K562 (cell line): Measurements from ENCODE around the gene SLBP. TPM values are rescaled to one million over a fixed set of nuclear protein-coding genes. Genes with fewer than 3 reads are reported as not detected.

Experiments used
- MCM7 ChIP-seq, 2 experiments: fragments of 450-650 bp; IDR thresholded peaks; 2 replicates each; pipeline ENCODE4 v1.6.1; 2016 to 2018
- RBM39 ChIP-seq: fragments of 200-400 bp; formaldehyde crosslinking; optimal IDR thresholded peaks from 2 replicates; pipeline ENCODE3; 2018; ENCODE audit warnings: low read depth, low read length
- SLC30A9 ChIP-seq: fragments of 250-450 bp; sonication (Bioruptor Pico); IDR thresholded peaks from 2 replicates; pipeline ENCODE4 v1.8.0; 2022; ENCODE audit warnings: mild to moderate bottlenecking, moderate library complexity
- TAL1 ChIP-seq: fragments of 450-650 bp; IDR thresholded peaks from 2 replicates; pipeline ENCODE4 v1.6.1; 2016; ENCODE audit warnings: mild to moderate bottlenecking
- XRCC5 ChIP-seq: fragments of 200-400 bp; formaldehyde crosslinking; IDR thresholded peaks from 2 replicates; pipeline ENCODE4 v1.6.1; 2017; ENCODE audit warnings: low read depth, mild to moderate bottlenecking, low read length
- ZFPM2 ChIP-seq: fragments of 250-450 bp; sonication (Bioruptor Pico); IDR thresholded peaks from 2 replicates; pipeline ENCODE4 v1.5.1; 2022; ENCODE audit warnings: mild to moderate bottlenecking
- polyA plus RNA-seq, 8 experiments: library from polyadenylated mRNA; depleted of rRNA in 4 of 8; stranded (reverse) in 5 of 8; unstranded in 3 of 8; fragments of >200 nt; fragmentation: Nextera tagmentation in 2 of 8; fragmentation: Illumina TruSeq in 1 of 8; extraction: Ambion mirVana in 2 of 8; extraction: Trizol in 1 of 8; gene quantifications; 2 replicates each; pipeline versions ENCODE4 v1.2.1 to v1.2.3, GENCODE V29; 2011 to 2014; ENCODE audit warnings: inconsistent platforms in 1 of 8, missing spikeins in 1 of 8
- total RNA-seq, 7 experiments: library from RNA; depleted of rRNA in 6 of 7; stranded (reverse); fragments of >200 nt in 6 of 7; fragmentation: Illumina TruSeq in 2 of 7; extraction: Trizol in 2 of 7; gene quantifications; 2 replicates each; pipeline versions ENCODE4 v1.2.1 to v1.2.3, GENCODE V29; 2011 to 2021; ENCODE audit warnings: low replicate concordance in 1 of 7
- TF ChIP-seq, protein P1 (sequence below): fragments of 250-450 bp; sonication (Bioruptor Pico); IDR thresholded peaks from 2 replicates; pipeline ENCODE4 v1.4.0; 2020
- TF ChIP-seq, protein P2 (sequence below): sonication (generic); formaldehyde crosslinking; IDR thresholded peaks from 2 replicates; pipeline ENCODE4 v1.8.1; 2022; ENCODE audit warnings: missing genetic modification reagents
- TF ChIP-seq, protein P3 (sequence below): fragments of 250-450 bp; sonication (Bioruptor Pico); IDR thresholded peaks from 2 replicates; pipeline ENCODE4 v1.5.0; 2021; ENCODE audit warnings: mild to moderate bottlenecking, borderline replicate concordance
- TF ChIP-seq, protein P4 (sequence below): fragments of 450-650 bp; formaldehyde crosslinking; IDR thresholded peaks from 2 replicates; pipeline ENCODE4 v1.4.0; 2020; ENCODE audit warnings: mild to moderate bottlenecking, moderate library complexity
- TF ChIP-seq, protein P5 (sequence below): sonication (generic); formaldehyde crosslinking; IDR thresholded peaks from 2 replicates; pipeline ENCODE4 v1.8.0; 2023; ENCODE audit warnings: mild to moderate bottlenecking, missing genetic modification reagents

The SLBP gene
- total and polyA plus RNA-seq, 9 of the 15 experiments (the other 6 are each of a cell fraction or from before 2014, with no cell fraction given): 49.4 to 221 (median 162) TPM

DNA sequence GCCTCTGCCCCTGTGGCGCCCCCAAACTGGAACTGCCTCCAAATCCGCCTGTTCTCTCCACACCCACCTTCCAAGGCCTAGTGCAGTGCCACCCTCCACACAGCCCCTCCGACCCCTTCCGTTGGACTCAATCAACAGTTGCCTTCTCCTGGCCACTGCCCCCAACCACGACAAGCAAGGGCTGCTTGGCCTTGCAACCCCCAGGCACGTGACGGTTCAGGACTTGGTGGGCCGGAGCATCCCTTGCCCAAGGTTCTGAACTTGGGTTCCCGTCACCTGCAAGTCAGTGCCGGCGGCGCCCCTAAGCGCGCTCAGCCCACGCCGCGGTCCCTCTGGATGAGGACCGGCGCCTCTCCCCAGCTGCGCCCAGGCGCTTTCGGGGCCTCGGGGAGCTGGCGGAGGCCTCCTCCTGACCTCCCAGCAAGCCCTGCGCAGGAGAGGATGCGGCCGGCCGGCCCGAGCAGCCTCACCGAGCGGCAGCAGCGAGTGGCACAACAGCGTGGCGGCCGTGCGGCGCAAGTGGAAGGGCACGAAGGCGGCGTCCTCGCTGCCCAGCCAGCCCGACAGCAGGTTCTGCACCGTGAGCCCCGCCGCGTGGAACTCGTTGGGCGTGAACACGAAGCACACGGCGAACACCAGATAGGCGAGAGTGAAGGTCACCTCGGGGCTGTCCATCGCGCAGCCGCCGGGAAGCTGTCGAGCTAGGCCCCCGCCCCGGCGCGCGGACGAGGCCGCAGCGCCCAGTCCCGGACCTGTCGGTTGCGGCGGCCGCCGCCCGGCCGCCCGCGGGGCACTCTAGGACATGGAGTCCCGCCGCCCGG lies 8.3 kb upstream of the SLBP start (continued):
- TF ChIP-seq, protein P1, sequence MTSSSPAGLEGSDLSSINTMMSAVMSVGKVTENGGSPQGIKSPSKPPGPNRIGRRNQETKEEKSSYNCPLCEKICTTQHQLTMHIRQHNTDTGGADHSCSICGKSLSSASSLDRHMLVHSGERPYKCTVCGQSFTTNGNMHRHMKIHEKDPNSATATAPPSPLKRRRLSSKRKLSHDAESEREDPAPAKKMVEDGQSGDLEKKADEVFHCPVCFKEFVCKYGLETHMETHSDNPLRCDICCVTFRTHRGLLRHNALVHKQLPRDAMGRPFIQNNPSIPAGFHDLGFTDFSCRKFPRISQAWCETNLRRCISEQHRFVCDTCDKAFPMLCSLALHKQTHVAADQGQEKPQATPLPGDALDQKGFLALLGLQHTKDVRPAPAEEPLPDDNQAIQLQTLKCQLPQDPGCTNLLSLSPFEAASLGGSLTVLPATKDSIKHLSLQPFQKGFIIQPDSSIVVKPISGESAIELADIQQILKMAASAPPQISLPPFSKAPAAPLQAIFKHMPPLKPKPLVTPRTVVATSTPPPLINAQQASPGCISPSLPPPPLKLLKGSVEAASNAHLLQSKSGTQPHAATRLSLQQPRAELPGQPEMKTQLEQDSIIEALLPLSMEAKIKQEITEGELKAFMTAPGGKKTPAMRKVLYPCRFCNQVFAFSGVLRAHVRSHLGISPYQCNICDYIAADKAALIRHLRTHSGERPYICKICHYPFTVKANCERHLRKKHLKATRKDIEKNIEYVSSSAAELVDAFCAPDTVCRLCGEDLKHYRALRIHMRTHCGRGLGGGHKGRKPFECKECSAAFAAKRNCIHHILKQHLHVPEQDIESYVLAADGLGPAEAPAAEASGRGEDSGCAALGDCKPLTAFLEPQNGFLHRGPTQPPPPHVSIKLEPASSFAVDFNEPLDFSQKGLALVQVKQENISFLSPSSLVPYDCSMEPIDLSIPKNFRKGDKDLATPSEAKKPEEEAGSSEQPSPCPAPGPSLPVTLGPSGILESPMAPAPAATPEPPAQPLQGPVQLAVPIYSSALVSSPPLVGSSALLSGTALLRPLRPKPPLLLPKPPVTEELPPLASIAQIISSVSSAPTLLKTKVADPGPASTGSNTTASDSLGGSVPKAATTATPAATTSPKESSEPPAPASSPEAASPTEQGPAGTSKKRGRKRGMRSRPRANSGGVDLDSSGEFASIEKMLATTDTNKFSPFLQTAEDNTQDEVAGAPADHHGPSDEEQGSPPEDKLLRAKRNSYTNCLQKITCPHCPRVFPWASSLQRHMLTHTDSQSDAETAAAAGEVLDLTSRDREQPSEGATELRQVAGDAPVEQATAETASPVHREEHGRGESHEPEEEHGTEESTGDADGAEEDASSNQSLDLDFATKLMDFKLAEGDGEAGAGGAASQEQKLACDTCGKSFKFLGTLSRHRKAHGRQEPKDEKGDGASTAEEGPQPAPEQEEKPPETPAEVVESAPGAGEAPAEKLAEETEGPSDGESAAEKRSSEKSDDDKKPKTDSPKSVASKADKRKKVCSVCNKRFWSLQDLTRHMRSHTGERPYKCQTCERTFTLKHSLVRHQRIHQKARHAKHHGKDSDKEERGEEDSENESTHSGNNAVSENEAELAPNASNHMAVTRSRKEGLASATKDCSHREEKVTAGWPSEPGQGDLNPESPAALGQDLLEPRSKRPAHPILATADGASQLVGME (CRISPR knock-in tag): no peak
- no peak for TF ChIP-seq MCM7 (IDR thresholded peaks at IDR 0.05)
- no peak for TF ChIP-seq ZFPM2 (CRISPR knock-in tag)
- TF ChIP-seq RBM39: no peak
- no peak for TF ChIP-seq TAL1
- TF ChIP-seq, protein P2, sequence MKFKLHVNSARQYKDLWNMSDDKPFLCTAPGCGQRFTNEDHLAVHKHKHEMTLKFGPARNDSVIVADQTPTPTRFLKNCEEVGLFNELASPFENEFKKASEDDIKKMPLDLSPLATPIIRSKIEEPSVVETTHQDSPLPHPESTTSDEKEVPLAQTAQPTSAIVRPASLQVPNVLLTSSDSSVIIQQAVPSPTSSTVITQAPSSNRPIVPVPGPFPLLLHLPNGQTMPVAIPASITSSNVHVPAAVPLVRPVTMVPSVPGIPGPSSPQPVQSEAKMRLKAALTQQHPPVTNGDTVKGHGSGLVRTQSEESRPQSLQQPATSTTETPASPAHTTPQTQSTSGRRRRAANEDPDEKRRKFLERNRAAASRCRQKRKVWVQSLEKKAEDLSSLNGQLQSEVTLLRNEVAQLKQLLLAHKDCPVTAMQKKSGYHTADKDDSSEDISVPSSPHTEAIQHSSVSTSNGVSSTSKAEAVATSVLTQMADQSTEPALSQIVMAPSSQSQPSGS: no peak
- TF ChIP-seq SLC30A9: no peak
- TF ChIP-seq, protein P3, sequence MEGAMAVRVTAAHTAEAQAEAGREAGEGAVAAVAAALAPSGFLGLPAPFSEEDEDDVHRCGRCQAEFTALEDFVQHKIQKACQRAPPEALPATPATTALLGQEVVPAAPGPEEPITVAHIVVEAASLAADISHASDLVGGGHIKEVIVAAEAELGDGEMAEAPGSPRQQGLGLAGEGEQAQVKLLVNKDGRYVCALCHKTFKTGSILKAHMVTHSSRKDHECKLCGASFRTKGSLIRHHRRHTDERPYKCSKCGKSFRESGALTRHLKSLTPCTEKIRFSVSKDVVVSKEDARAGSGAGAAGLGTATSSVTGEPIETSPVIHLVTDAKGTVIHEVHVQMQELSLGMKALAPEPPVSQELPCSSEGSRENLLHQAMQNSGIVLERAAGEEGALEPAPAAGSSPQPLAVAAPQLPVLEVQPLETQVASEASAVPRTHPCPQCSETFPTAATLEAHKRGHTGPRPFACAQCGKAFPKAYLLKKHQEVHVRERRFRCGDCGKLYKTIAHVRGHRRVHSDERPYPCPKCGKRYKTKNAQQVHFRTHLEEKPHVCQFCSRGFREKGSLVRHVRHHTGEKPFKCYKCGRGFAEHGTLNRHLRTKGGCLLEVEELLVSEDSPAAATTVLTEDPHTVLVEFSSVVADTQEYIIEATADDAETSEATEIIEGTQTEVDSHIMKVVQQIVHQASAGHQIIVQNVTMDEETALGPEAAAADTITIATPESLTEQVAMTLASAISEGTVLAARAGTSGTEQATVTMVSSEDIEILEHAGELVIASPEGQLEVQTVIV (CRISPR knock-in tag): no peak
- TF ChIP-seq XRCC5: no peak
- TF ChIP-seq, protein P4, sequence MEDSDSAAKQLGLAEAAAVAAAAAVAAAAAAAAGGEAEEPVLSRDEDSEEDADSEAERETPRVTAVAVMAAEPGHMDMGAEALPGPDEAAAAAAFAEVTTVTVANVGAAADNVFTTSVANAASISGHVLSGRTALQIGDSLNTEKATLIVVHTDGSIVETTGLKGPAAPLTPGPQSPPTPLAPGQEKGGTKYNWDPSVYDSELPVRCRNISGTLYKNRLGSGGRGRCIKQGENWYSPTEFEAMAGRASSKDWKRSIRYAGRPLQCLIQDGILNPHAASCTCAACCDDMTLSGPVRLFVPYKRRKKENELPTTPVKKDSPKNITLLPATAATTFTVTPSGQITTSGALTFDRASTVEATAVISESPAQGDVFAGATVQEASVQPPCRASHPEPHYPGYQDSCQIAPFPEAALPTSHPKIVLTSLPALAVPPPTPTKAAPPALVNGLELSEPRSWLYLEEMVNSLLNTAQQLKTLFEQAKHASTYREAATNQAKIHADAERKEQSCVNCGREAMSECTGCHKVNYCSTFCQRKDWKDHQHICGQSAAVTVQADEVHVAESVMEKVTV (CRISPR knock-in tag): no peak
- TF ChIP-seq, protein P5, sequence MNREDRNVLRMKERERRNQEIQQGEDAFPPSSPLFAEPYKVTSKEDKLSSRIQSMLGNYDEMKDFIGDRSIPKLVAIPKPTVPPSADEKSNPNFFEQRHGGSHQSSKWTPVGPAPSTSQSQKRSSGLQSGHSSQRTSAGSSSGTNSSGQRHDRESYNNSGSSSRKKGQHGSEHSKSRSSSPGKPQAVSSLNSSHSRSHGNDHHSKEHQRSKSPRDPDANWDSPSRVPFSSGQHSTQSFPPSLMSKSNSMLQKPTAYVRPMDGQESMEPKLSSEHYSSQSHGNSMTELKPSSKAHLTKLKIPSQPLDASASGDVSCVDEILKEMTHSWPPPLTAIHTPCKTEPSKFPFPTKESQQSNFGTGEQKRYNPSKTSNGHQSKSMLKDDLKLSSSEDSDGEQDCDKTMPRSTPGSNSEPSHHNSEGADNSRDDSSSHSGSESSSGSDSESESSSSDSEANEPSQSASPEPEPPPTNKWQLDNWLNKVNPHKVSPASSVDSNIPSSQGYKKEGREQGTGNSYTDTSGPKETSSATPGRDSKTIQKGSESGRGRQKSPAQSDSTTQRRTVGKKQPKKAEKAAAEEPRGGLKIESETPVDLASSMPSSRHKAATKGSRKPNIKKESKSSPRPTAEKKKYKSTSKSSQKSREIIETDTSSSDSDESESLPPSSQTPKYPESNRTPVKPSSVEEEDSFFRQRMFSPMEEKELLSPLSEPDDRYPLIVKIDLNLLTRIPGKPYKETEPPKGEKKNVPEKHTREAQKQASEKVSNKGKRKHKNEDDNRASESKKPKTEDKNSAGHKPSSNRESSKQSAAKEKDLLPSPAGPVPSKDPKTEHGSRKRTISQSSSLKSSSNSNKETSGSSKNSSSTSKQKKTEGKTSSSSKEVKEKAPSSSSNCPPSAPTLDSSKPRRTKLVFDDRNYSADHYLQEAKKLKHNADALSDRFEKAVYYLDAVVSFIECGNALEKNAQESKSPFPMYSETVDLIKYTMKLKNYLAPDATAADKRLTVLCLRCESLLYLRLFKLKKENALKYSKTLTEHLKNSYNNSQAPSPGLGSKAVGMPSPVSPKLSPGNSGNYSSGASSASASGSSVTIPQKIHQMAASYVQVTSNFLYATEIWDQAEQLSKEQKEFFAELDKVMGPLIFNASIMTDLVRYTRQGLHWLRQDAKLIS: no peak
